Activated CD4-positive, alpha-beta memory T cell treated with anti-CD3 and anti-CD28 coated beads, Interleukin-2, amount 10 ng/mL, durations not matched to agents 7 days and 5 days (primary cell): ENCODE data around the gene EMC10. TPM values are rescaled to one million over a fixed set of nuclear protein-coding genes. Genes with fewer than 3 reads are reported as not detected.
"Not testable (repeated sequence)": the region's sequence is repeated elsewhere in the genome, so short reads cannot be mapped to it uniquely, and the experiment has no call there.

ENCODE experiments used
- CTCF ChIA-PET: fragments of 350-600 bp; sonication (Branson Sonifier 250); formaldehyde crosslinking; loops from one replicate; lab custom pipeline; 2021; ENCODE audit warnings: antibody characterized with exemption, inconsistent platforms; lab: Charles Lee
- POLR2A ChIA-PET: fragments of 350-600 bp; sonication (Branson Sonifier 250); formaldehyde crosslinking; loops from one replicate; lab custom pipeline; 2021; ENCODE audit warnings: antibody characterized with exemption; lab: Charles Lee
- DNase-seq: peaks from one replicate; pipeline ENCODE4 v3.0.0-alpha.2; 2020
- H3K27ac Mint-ChIP-seq: one replicate; pipeline ENCODE4 v1.8.0; 2021; ENCODE audit warnings: mild to moderate bottlenecking, mixed read lengths
- H3K27me3 Mint-ChIP-seq: one replicate; pipeline ENCODE4 v1.8.0; 2021; ENCODE audit warnings: mixed read lengths
- H3K36me3 Mint-ChIP-seq: one replicate; pipeline ENCODE4 v1.8.0; 2021; ENCODE audit warnings: low read depth, mixed read lengths
- H3K4me1 Mint-ChIP-seq: one replicate; pipeline ENCODE4 v1.8.0; 2021; ENCODE audit warnings: mixed read lengths
- H3K4me3 Mint-ChIP-seq: one replicate; pipeline ENCODE4 v1.8.0; 2021; ENCODE audit warnings: mild to moderate bottlenecking, mixed read lengths
- H3K9me3 Mint-ChIP-seq: one replicate; pipeline ENCODE4 v1.8.0; 2021; ENCODE audit warnings: mixed read lengths
- total RNA-seq, 2 experiments: library from RNA; stranded (reverse); gene quantifications; one replicate each; pipeline ENCODE4 v1.2.3, GENCODE V29; 2021

The EMC10 gene
- total RNA-seq, 2 experiments from 2014 or later = 56.3 to 57.2 TPM

- H3K27ac Mint-ChIP-seq = no peak overlapping the region
- H3K4me1 Mint-ChIP-seq = no peaks in the 10 kb centered on the region
- H3K4me3 Mint-ChIP-seq = no peak overlapping the region
- peaks cover 2% of the 10 kb centered on the region for H3K27me3 Mint-ChIP-seq
- no peaks in the 10 kb centered on the region for H3K36me3 Mint-ChIP-seq
- ChIA-PET POLR2A (no interaction called here), CTCF (no interaction called here)
- H3K9me3 Mint-ChIP-seq = no peaks in the 10 kb centered on the region
- DNase-seq = no peak
These were observed 41.4 kb downstream of the EMC10 start for GRCh38 chr19:50517704-50518075.

GRCh38 chr19:50518091-50519005 is 42.0 kb downstream of the EMC10 start:
- peaks cover 2% of the 10 kb centered on the region for H3K27me3 Mint-ChIP-seq
- no peak overlapping the region for H3K4me3 Mint-ChIP-seq
- ChIA-PET POLR2A (no interaction called here), CTCF (no interaction called here)
- H3K9me3 Mint-ChIP-seq = no peaks in the 10 kb centered on the region
- H3K4me1 Mint-ChIP-seq = no peaks in the 10 kb centered on the region
- H3K36me3 Mint-ChIP-seq = no peaks in the 10 kb centered on the region
- H3K27ac Mint-ChIP-seq = no peak overlapping the region
- DNase-seq = no peak

GRCh38 chr19:50519006-50519575 is 42.8 kb downstream of the EMC10 start:
- H3K36me3 Mint-ChIP-seq = no peaks in the 10 kb centered on the region
- ChIA-PET CTCF (no interaction called here), POLR2A (no interaction called here)
- H3K4me1 Mint-ChIP-seq = no peaks in the 10 kb centered on the region
- DNase-seq = no peak
- peaks cover 2% of the 10 kb centered on the region for H3K27me3 Mint-ChIP-seq
- H3K9me3 Mint-ChIP-seq = no peaks in the 10 kb centered on the region
- H3K4me3 Mint-ChIP-seq = no peak overlapping the region
- H3K27ac Mint-ChIP-seq = no peak overlapping the region

- Mint-ChIP-seq H3K27me3 (no peaks in the 10 kb centered on the region), H3K4me1 (no peaks in the 10 kb centered on the region), H3K27ac (no peak overlapping the region), H3K9me3 (no peaks in the 10 kb centered on the region), H3K36me3 (no peaks in the 10 kb centered on the region), H3K4me3 (no peak overlapping the region)
- ChIA-PET CTCF (interaction anchor here (0.7 kb wide), 1 partner anchor 289 kb away, joined by 3 read pairs; no protein-coding TSS in a partner anchor), POLR2A (interaction anchor here (1.4 kb wide), 1 partner anchor 10 kb away, joined by 6 read pairs; the partner anchor contains the start of gene JOSD2)
- no peak for DNase-seq
These were observed 44.6 kb downstream of the EMC10 start for GRCh38 chr19:50520822-50521465.

GRCh38 chr19:50522881-50523280 is 46.6 kb downstream of the EMC10 start:
- Mint-ChIP-seq H3K27ac (no peak overlapping the region), H3K9me3 (no peaks in the 10 kb centered on the region), H3K4me3 (no peak overlapping the region), H3K4me1 (no peaks in the 10 kb centered on the region), H3K27me3 (no peaks in the 10 kb centered on the region), H3K36me3 (no peaks in the 10 kb centered on the region)
- ChIA-PET CTCF (no interaction called here), POLR2A (no interaction called here)
- DNase-seq = no peak

- H3K4me1 Mint-ChIP-seq, DNase-seq, H3K4me3 Mint-ChIP-seq, POLR2A ChIA-PET, H3K27me3 Mint-ChIP-seq, H3K9me3 Mint-ChIP-seq, H3K36me3 Mint-ChIP-seq, H3K27ac Mint-ChIP-seq, CTCF ChIA-PET: not testable (repeated sequence)
These were observed 51.7 kb downstream of the EMC10 start for GRCh38 chr19:50528052-50528451.

GRCh38 chr19:50531171-50531612 is 54.9 kb downstream of the EMC10 start:
- H3K36me3 Mint-ChIP-seq = no peaks in the 10 kb centered on the region
- no peaks in the 10 kb centered on the region for H3K4me1 Mint-ChIP-seq
- H3K9me3 Mint-ChIP-seq = peaks cover 5% of the 10 kb centered on the region
- no peak overlapping the region for H3K27ac Mint-ChIP-seq
- POLR2A ChIA-PET = no interaction called here
- no peak for DNase-seq
- CTCF ChIA-PET = no interaction called here
- H3K4me3 Mint-ChIP-seq = no peak overlapping the region
- peaks cover 6% of the 10 kb centered on the region for H3K27me3 Mint-ChIP-seq

GRCh38 chr19:50532952-50533351 is 56.6 kb downstream of the EMC10 start:
- ChIA-PET CTCF (interaction anchor here (0.9 kb wide), 1 partner anchor 23 kb away, joined by 5 read pairs; no protein-coding TSS in a partner anchor), POLR2A (no interaction called here)
- peaks cover 9% of the 10 kb centered on the region for H3K27me3 Mint-ChIP-seq
- peaks cover 5% of the 10 kb centered on the region for H3K9me3 Mint-ChIP-seq
- H3K36me3 Mint-ChIP-seq = no peaks in the 10 kb centered on the region
- no peak for DNase-seq
- H3K4me1 Mint-ChIP-seq = no peaks in the 10 kb centered on the region
- no peak overlapping the region for H3K27ac Mint-ChIP-seq
- no peak overlapping the region for H3K4me3 Mint-ChIP-seq

GRCh38 chr19:50534478-50534877 is 58.2 kb downstream of the EMC10 start:
- Mint-ChIP-seq H3K27me3 (peaks cover 9% of the 10 kb centered on the region), H3K4me1 (no peaks in the 10 kb centered on the region)

GRCh38 chr19:50535672-50536187 is 59.4 kb downstream of the EMC10 start:
- DNase-seq = no peak
- peaks cover 5% of the 10 kb centered on the region for H3K9me3 Mint-ChIP-seq
- no peak overlapping the region for H3K4me3 Mint-ChIP-seq
- POLR2A ChIA-PET = no interaction called here
- no peak overlapping the region for H3K27ac Mint-ChIP-seq
- CTCF ChIA-PET = interaction anchor here (4.2 kb wide), 1 partner anchor 21 kb away, joined by 26 read pairs; no protein-coding TSS in a partner anchor
- peaks cover 9% of the 10 kb centered on the region for H3K27me3 Mint-ChIP-seq
- no peaks in the 10 kb centered on the region for H3K36me3 Mint-ChIP-seq
- H3K4me1 Mint-ChIP-seq = no peaks in the 10 kb centered on the region

More at GRCh38 chr19:50534478-50534877, 58.2 kb downstream of the EMC10 start:
- ChIA-PET CTCF (interaction anchor here (1.0 kb wide), 1 partner anchor 22 kb away, joined by 5 read pairs; no protein-coding TSS in a partner anchor), POLR2A (no interaction called here)
- no peak for DNase-seq
- Mint-ChIP-seq H3K9me3 (peaks cover 5% of the 10 kb centered on the region), H3K4me3 (no peak overlapping the region), H3K27ac (no peak overlapping the region), H3K36me3 (no peaks in the 10 kb centered on the region)

GRCh38 chr19:50536662-50537305 is 60.5 kb downstream of the EMC10 start:
- Mint-ChIP-seq H3K27ac (no peak overlapping the region), H3K4me3 (no peak overlapping the region), H3K27me3 (peaks cover 9% of the 10 kb centered on the region), H3K9me3 (peaks cover 5% of the 10 kb centered on the region), H3K36me3 (no peaks in the 10 kb centered on the region), H3K4me1 (no peaks in the 10 kb centered on the region)
- ChIA-PET POLR2A (interaction anchor here (0.9 kb wide), 1 partner anchor 247 kb away, joined by 3 read pairs; no protein-coding TSS in a partner anchor), CTCF (interaction anchor here (0.5 to 4.2 kb wide), 6 partner anchors 18 to 247 kb away, joined by 3 to 26 read pairs (median 5); no protein-coding TSS in a partner anchor)
- no peak for DNase-seq

- H3K4me1 Mint-ChIP-seq = no peaks in the 10 kb centered on the region
- peaks cover 5% of the 10 kb centered on the region for H3K9me3 Mint-ChIP-seq
- ChIA-PET POLR2A (interaction anchor here (0.9 kb wide), 1 partner anchor 247 kb away, joined by 3 read pairs; no protein-coding TSS in a partner anchor), CTCF (interaction anchor here (0.6 to 4.2 kb wide), 10 partner anchors 17 to 385 kb away, joined by 3 to 26 read pairs (median 5); partner anchors contain the start of gene JOSD2)
- H3K27me3 Mint-ChIP-seq = peaks cover 9% of the 10 kb centered on the region
- DNase-seq = no peak
- H3K36me3 Mint-ChIP-seq = no peaks in the 10 kb centered on the region
- H3K4me3 Mint-ChIP-seq = no peak overlapping the region
- no peak overlapping the region for H3K27ac Mint-ChIP-seq
These were observed 61.0 kb downstream of the EMC10 start for GRCh38 chr19:50537306-50537685.
